ENCODE results near the gene LRP1. TPM values are rescaled to one million over a fixed set of nuclear protein-coding genes. Genes with fewer than 3 reads are reported as not detected.
A peak's percentile ranks its signal among the peaks of the same experiment; 100 is the strongest.

LRP1 gene
- total and polyA plus RNA-seq, 4 donors: 36.8 to 992 (median 370) TPM

- ATAC-seq (ENCODE audit: low FRiP score) (no peak), DNase-seq (peak in 1 of 2 donors; percentile 57)
- no peak overlapping the region for H3K4me3 ChIP-seq (ENCODE audit: low read length in 2 of 2)
- no peaks in the 10 kb centered on the region for H3K27me3 ChIP-seq (ENCODE audit: control insufficient read depth in 1 of 2, insufficient read depth in 2 of 2, low read length in 1 of 2)
- no peaks in the 10 kb centered on the region for H3K9me3 ChIP-seq (ENCODE audit: control insufficient read depth, low read length)
- peak overlapping the region in 1 of 2 donors; percentile 60 for H3K27ac ChIP-seq (ENCODE audit: low read depth in 1 of 2, low read length in 2 of 2)
- no peaks in the 10 kb centered on the region for H3K36me3 ChIP-seq (ENCODE audit: control insufficient read depth in 1 of 2, insufficient read depth in 2 of 2, low read length in 1 of 2)
- H3K4me1 ChIP-seq (ENCODE audit: control insufficient read depth in 1 of 2, insufficient read depth in 2 of 2, low read length in 2 of 2): peaks cover 0 to 6% of the 10 kb centered on the region in 2 donors
- WGBS, 2 donors: 59 to 64% methylated on average over 4 of the region's 4 CpGs
- intact Hi-C loops (cut with DNase I): no loop called here
These were observed 35.3 kb upstream of the LRP1 start for GRCh38 chr12:57092876-57093414.

GRCh38 chr12:57093415-57094207 is 34.7 kb upstream of the LRP1 start:
- H3K4me1 ChIP-seq (ENCODE audit: control insufficient read depth in 1 of 2, insufficient read depth in 2 of 2, low read length in 2 of 2): peaks cover 0 to 6% of the 10 kb centered on the region in 2 donors

GRCh38 chr12:57094208-57095160 is 33.8 kb upstream of the LRP1 start:
- WGBS, 2 donors: 32 to 36% methylated on average over 15 of the region's 15 CpGs
- peak overlapping the region; percentile 18 to 57 for H3K27ac ChIP-seq (ENCODE audit: low read depth in 1 of 2, low read length in 2 of 2)

More at GRCh38 chr12:57093415-57094207, 34.7 kb upstream of the LRP1 start:
- no peaks in the 10 kb centered on the region for H3K9me3 ChIP-seq (ENCODE audit: control insufficient read depth, low read length)
- intact Hi-C loops (cut with DNase I): loop anchor here in 1 of 2 donors (2.0 kb wide), 1 partner anchor 17 kb away; the partner anchor contains the start of gene STAT6
- H3K36me3 ChIP-seq (ENCODE audit: control insufficient read depth in 1 of 2, insufficient read depth in 2 of 2, low read length in 1 of 2): no peaks in the 10 kb centered on the region
- DNase-seq (peak; percentile 89 to 95), ATAC-seq (ENCODE audit: low FRiP score) (peak; percentile 78)
- H3K4me3 ChIP-seq (ENCODE audit: low read length in 2 of 2): no peak overlapping the region
- 24 to 30% methylated on average over 22 to 24 of the region's 24 CpGs for WGBS, 2 donors
- peak overlapping the region; percentile 18 to 60 for H3K27ac ChIP-seq (ENCODE audit: low read depth in 1 of 2, low read length in 2 of 2)
- H3K27me3 ChIP-seq (ENCODE audit: control insufficient read depth in 1 of 2, insufficient read depth in 2 of 2, low read length in 1 of 2): no peaks in the 10 kb centered on the region

GRCh38 chr12:57095440-57095839 is 32.8 kb upstream of the LRP1 start:
- 56 to 63% methylated on average over 3 of the region's 3 CpGs for whole genome bisulfite sequencing, 2 donors
- H3K4me3 ChIP-seq (ENCODE audit: low read length in 2 of 2): no peak overlapping the region
- peaks cover 0 to 9% of the 10 kb centered on the region in 2 donors for H3K36me3 ChIP-seq (ENCODE audit: control insufficient read depth in 1 of 2, insufficient read depth in 2 of 2, low read length in 1 of 2)
- intact Hi-C loops (cut with DNase I): loop anchor here in 1 of 2 donors (2.0 kb wide), 1 partner anchor 15 kb away; the partner anchor contains the start of gene STAT6
- no peak for ATAC-seq (ENCODE audit: low FRiP score)
- H3K9me3 ChIP-seq (ENCODE audit: control insufficient read depth, low read length): no peaks in the 10 kb centered on the region
- peak in 1 of 2 donors; percentile 46 for DNase-seq
- H3K27me3 ChIP-seq (ENCODE audit: control insufficient read depth in 1 of 2, insufficient read depth in 2 of 2, low read length in 1 of 2): no peaks in the 10 kb centered on the region
- H3K4me1 ChIP-seq (ENCODE audit: control insufficient read depth in 1 of 2, insufficient read depth in 2 of 2, low read length in 2 of 2): peaks cover 0 to 6% of the 10 kb centered on the region in 2 donors
- no peak overlapping the region for H3K27ac ChIP-seq (ENCODE audit: low read depth in 1 of 2, low read length in 2 of 2)

More at GRCh38 chr12:57094208-57095160, 33.8 kb upstream of the LRP1 start:
- Histone ChIP-seq H3K36me3 (ENCODE audit: control insufficient read depth in 1 of 2, insufficient read depth in 2 of 2, low read length in 1 of 2) (peaks cover 0 to 6% of the 10 kb centered on the region in 2 donors), H3K9me3 (ENCODE audit: control insufficient read depth, low read length) (no peaks in the 10 kb centered on the region), H3K4me3 (ENCODE audit: low read length in 2 of 2) (no peak overlapping the region), H3K27me3 (ENCODE audit: control insufficient read depth in 1 of 2, insufficient read depth in 2 of 2, low read length in 1 of 2) (no peaks in the 10 kb centered on the region), H3K4me1 (ENCODE audit: control insufficient read depth in 1 of 2, insufficient read depth in 2 of 2, low read length in 2 of 2) (peaks cover 0 to 6% of the 10 kb centered on the region in 2 donors)
- intact Hi-C loops (cut with DNase I): loop anchor here in 1 of 2 donors (2.0 kb wide), 1 partner anchor 16 kb away; the partner anchor contains the start of gene STAT6
- ATAC-seq (ENCODE audit: low FRiP score): no peak
- DNase-seq: peak in 1 of 2 donors; percentile 73

- H3K4me1 ChIP-seq (ENCODE audit: control insufficient read depth in 1 of 2, insufficient read depth in 2 of 2, low read length in 2 of 2): peaks cover 0 to 6% of the 10 kb centered on the region in 2 donors
- WGBS, 2 donors: 74 to 80% methylated on average over 6 of the region's 6 CpGs
- no peaks in the 10 kb centered on the region for H3K27me3 ChIP-seq (ENCODE audit: control insufficient read depth in 1 of 2, insufficient read depth in 2 of 2, low read length in 1 of 2)
- no peak overlapping the region for H3K27ac ChIP-seq (ENCODE audit: low read depth in 1 of 2, low read length in 2 of 2)
- DNase-seq: peak in 1 of 2 donors; percentile 44
- H3K4me3 ChIP-seq (ENCODE audit: low read length in 2 of 2): no peak overlapping the region
- ATAC-seq (ENCODE audit: low FRiP score): no peak
- intact Hi-C loops (cut with DNase I): no loop called here
- peaks cover 0 to 9% of the 10 kb centered on the region in 2 donors for H3K36me3 ChIP-seq (ENCODE audit: control insufficient read depth in 1 of 2, insufficient read depth in 2 of 2, low read length in 1 of 2)
- no peaks in the 10 kb centered on the region for H3K9me3 ChIP-seq (ENCODE audit: control insufficient read depth, low read length)
These were observed 32.1 kb upstream of the LRP1 start for GRCh38 chr12:57096099-57096572.

GRCh38 chr12:57096748-57097553 is 31.3 kb upstream of the LRP1 start:
- 77 to 80% methylated on average over 8 of the region's 8 CpGs for WGBS, 2 donors
- no peaks in the 10 kb centered on the region for H3K27me3 ChIP-seq (ENCODE audit: control insufficient read depth in 1 of 2, insufficient read depth in 2 of 2, low read length in 1 of 2)
- ATAC-seq (ENCODE audit: low FRiP score) (no peak), DNase-seq (peak in 1 of 2 donors; percentile 64)
- peaks cover 0 to 9% of the 10 kb centered on the region in 2 donors for H3K36me3 ChIP-seq (ENCODE audit: control insufficient read depth in 1 of 2, insufficient read depth in 2 of 2, low read length in 1 of 2)
- no peak overlapping the region for H3K27ac ChIP-seq (ENCODE audit: low read depth in 1 of 2, low read length in 2 of 2)
- no peak overlapping the region for H3K4me3 ChIP-seq (ENCODE audit: low read length in 2 of 2)
- H3K9me3 ChIP-seq (ENCODE audit: control insufficient read depth, low read length): no peaks in the 10 kb centered on the region
- intact Hi-C loops (cut with DNase I): no loop called here
- H3K4me1 ChIP-seq (ENCODE audit: control insufficient read depth in 1 of 2, insufficient read depth in 2 of 2, low read length in 2 of 2): peaks cover 0 to 3% of the 10 kb centered on the region in 2 donors

GRCh38 chr12:57097554-57097835 is 30.8 kb upstream of the LRP1 start:
- peak in 1 of 2 donors; percentile 32 for DNase-seq
- Histone ChIP-seq H3K27ac (ENCODE audit: low read depth in 1 of 2, low read length in 2 of 2) (no peak overlapping the region), H3K27me3 (ENCODE audit: control insufficient read depth in 1 of 2, insufficient read depth in 2 of 2, low read length in 1 of 2) (no peaks in the 10 kb centered on the region), H3K4me1 (ENCODE audit: control insufficient read depth in 1 of 2, insufficient read depth in 2 of 2, low read length in 2 of 2) (no peaks in the 10 kb centered on the region), H3K36me3 (ENCODE audit: control insufficient read depth in 1 of 2, insufficient read depth in 2 of 2, low read length in 1 of 2) (peaks cover 0 to 9% of the 10 kb centered on the region in 2 donors), H3K4me3 (ENCODE audit: low read length in 2 of 2) (no peak overlapping the region), H3K9me3 (ENCODE audit: control insufficient read depth, low read length) (no peaks in the 10 kb centered on the region)
- ATAC-seq (ENCODE audit: low FRiP score): no peak
- WGBS, 2 donors: 82 to 89% methylated on average over 8 of the region's 8 CpGs
- intact Hi-C loops (cut with DNase I): no loop called here
